ENCODE results near the gene UPK1B. TPM values are rescaled to one million over a fixed set of nuclear protein-coding genes. Genes with fewer than 3 reads are reported as not detected.

UPK1B gene
- total RNA-seq, 1 donor from 2014 or later, result 0.96 TPM

Other genes starting within 250 kb of the UPK1B start
- 0.32 TPM for gene IGSF11, start 138.8 kb upstream of the UPK1B start, total RNA-seq
- not detected for gene TEX55, start 27.4 kb upstream of the UPK1B start, total RNA-seq
- 15.8 TPM for gene B4GALT4, start 67.3 kb downstream of the UPK1B start, total RNA-seq
- gene ARHGAP31, start 120.8 kb downstream of the UPK1B start, total RNA-seq, result 4.3 TPM